Activated CD4-positive, alpha-beta T cell treated with anti-CD3 and anti-CD28 coated beads, Interleukin-2, amount 50 U/mL, for 4 hours (primary cell): ENCODE measurements around the gene RPRML.
"Not testable (repeated sequence)": the region's sequence is repeated elsewhere in the genome, so short reads cannot be mapped to it uniquely, and the experiment has no call there.

Source experiments
- DNase-seq, 2 experiments: peaks; one replicate each; pipeline ENCODE4 v3.0.0-alpha.2; 2020

RPRML gene

GRCh38 chr17:46975287-46975686 is 3.8 kb downstream of the RPRML start:
- no peak for DNase-seq

- DNase-seq, result no peak
Observed at GRCh38 chr17:46974086-46974485, 5.0 kb downstream of the RPRML start.

- no peak for DNase-seq
Observed at GRCh38 chr17:46972346-46972745, 6.7 kb downstream of the RPRML start.

- DNase-seq, result no peak
Observed at GRCh38 chr17:46971647-46972300, 7.3 kb downstream of the RPRML start.

GRCh38 chr17:46968896-46969295 is 10.2 kb downstream of the RPRML start:
- DNase-seq, result no peak

GRCh38 chr17:46968224-46968834 is 10.7 kb downstream of the RPRML start:
- no peak for DNase-seq

GRCh38 chr17:46964315-46965265 is 14.5 kb downstream of the RPRML start:
- no peak for DNase-seq

GRCh38 chr17:46963571-46963970 is 15.5 kb downstream of the RPRML start:
- DNase-seq, result no peak

- DNase-seq, result no peak
Observed at GRCh38 chr17:46962374-46962790, 16.7 kb downstream of the RPRML start.

- DNase-seq, result no peak
Observed at GRCh38 chr17:46960152-46960551, 18.9 kb downstream of the RPRML start.

- DNase-seq, result no peak
Observed at GRCh38 chr17:46958041-46958591, 20.9 kb downstream of the RPRML start.

GRCh38 chr17:46953191-46953590 is 25.9 kb downstream of the RPRML start:
- not testable (repeated sequence) for DNase-seq

GRCh38 chr17:46952115-46952514 is 26.9 kb downstream of the RPRML start:
- DNase-seq, result no peak

GRCh38 chr17:46951706-46952105 is 27.3 kb downstream of the RPRML start:
- DNase-seq, result no peak

- no peak for DNase-seq
Observed at GRCh38 chr17:46950997-46951621, 27.9 kb downstream of the RPRML start.

GRCh38 chr17:46950342-46950996 is 28.6 kb downstream of the RPRML start:
- no peak for DNase-seq

GRCh38 chr17:46949291-46950174 is 29.5 kb downstream of the RPRML start:
- no peak for DNase-seq

- no peak for DNase-seq
Observed at GRCh38 chr17:46948544-46948943, 30.5 kb downstream of the RPRML start.

- no peak for DNase-seq
Observed at GRCh38 chr17:46947216-46947615, 31.8 kb downstream of the RPRML start.

- DNase-seq, result no peak
Observed at GRCh38 chr17:46944931-46945330, 34.1 kb downstream of the RPRML start.
